Adrenal gland (tissue), 5 donors: Measurements from ENCODE around the gene LRFN2.

ENCODE experiments used
- POLR2A ChIP-seq, 2 donors: fragments of 450-650 bp; IDR thresholded peaks; one replicate each; pipeline ENCODE4 v1.6.1; 2017; ENCODE audit warnings: antibody characterized with exemption in 2 of 2, mild to moderate bottlenecking in 2 of 2, moderate library complexity in 1 of 2
- TF ChIP-seq, protein P1 (sequence below), 6 experiments: fragments of 450-650 bp in 4 of 6; fragments of 200-600 bp in 2 of 6; sonication (generic) in 1 of 6; IDR thresholded peaks; 1 replicate in 5 of 6; 2 replicates in 1 of 6; pipeline versions ENCODE4 v1.5.1 to v1.8.0; 2016 to 2021; ENCODE audit warnings: antibody characterized with exemption in 6 of 6, mild to moderate bottlenecking in 2 of 6, moderate library complexity in 1 of 6
- donor health status: DM: no; HTN: no; CAD: no.

GRCh38 chr6:40532349-40533000, 54.7 kb downstream of the LRFN2 start:
- TF ChIP-seq, protein P1, sequence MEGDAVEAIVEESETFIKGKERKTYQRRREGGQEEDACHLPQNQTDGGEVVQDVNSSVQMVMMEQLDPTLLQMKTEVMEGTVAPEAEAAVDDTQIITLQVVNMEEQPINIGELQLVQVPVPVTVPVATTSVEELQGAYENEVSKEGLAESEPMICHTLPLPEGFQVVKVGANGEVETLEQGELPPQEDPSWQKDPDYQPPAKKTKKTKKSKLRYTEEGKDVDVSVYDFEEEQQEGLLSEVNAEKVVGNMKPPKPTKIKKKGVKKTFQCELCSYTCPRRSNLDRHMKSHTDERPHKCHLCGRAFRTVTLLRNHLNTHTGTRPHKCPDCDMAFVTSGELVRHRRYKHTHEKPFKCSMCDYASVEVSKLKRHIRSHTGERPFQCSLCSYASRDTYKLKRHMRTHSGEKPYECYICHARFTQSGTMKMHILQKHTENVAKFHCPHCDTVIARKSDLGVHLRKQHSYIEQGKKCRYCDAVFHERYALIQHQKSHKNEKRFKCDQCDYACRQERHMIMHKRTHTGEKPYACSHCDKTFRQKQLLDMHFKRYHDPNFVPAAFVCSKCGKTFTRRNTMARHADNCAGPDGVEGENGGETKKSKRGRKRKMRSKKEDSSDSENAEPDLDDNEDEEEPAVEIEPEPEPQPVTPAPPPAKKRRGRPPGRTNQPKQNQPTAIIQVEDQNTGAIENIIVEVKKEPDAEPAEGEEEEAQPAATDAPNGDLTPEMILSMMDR (IDR thresholded peaks at IDR 0.05), result no peak
- TF ChIP-seq POLR2A (IDR thresholded peaks at IDR 0.05), result no peak
